Measurements from ENCODE around the gene TNFAIP8. TPM values are rescaled to one million over a fixed set of nuclear protein-coding genes. Genes with fewer than 3 reads are reported as not detected.
A peak's percentile ranks its signal among the peaks of the same experiment; 100 is the strongest.

The TNFAIP8 gene
- 43.1 and 45.3 TPM in 2 replicates for total RNA-seq (2014; rRNA removed; shearing (Covaris generic))

- peaks cover 32% of the 10 kb centered on the region for H3K4me1 ChIP-seq
- no peaks in the 10 kb centered on the region for H3K36me3 ChIP-seq
- no peaks in the 10 kb centered on the region for H3K9me3 ChIP-seq (replicated peaks)
- peak within 1 kb of the TSS; percentile 82 for H3K27ac ChIP-seq
- peak; percentile 44 to 64 for DNase-seq
- no peaks in the 10 kb centered on the region for H3K27me3 ChIP-seq
- H3K4me3 ChIP-seq, result peak within 1 kb of the TSS; percentile 66
Observed at GRCh38 chr5:119355685-119356611, at the start of gene TNFAIP8. Gene TNFAIP8 (plus strand): TSS chr5:119356019. CDS start chr5:119356091, 72 bp downstream.

DNA sequence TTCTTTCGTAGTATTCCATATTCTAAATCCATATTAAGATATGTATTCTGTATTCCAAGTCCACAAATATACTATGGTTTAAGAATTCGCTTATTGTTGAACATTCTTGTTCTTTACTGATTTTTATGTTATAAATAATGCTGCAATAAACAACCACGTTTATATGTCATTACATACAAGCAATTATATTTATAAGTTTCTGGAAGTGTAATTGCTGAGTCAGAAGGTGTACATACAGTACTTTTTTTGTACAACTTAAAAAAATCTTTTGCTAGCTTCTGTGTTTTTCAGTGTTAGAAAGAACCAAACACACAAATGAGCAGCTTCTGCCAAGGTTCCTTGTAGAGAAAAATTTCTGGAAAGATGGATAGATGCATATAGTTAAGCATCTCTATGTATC is 48.6 kb upstream of the TNFAIP8 start:
- Histone ChIP-seq H3K4me3 (no peak overlapping the region), H3K36me3 (0 out of 2 replicates have a peak, but pooled peaks cover 2% of the 10 kb centered on the region), H3K9me3 (replicated peaks) (no peaks in the 10 kb centered on the region), H3K4me1 (peaks cover 41% of the 10 kb centered on the region), H3K27me3 (no peaks in the 10 kb centered on the region), H3K27ac (no peak overlapping the region)
- DNase-seq, result no peak

DNA sequence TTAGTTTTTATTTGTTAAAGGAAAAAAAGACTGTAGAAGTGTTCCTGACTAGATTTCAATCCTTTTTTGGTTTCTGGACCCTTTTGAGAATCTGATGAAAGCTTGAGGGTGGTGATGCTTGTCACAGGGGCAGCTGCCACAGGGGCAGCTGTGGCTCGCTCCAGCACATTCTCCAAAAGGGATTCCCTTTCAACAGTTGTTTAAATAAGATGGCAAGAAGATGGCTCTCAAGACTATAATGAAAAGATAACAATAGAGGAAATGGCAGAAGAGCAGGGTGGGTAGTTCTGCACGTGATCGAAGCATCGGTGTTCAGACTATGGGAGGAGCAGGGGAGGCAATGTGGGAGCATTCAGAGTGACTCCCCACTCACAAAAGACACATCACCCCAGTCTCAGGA is 46.5 kb upstream of the TNFAIP8 start:
- Histone ChIP-seq H3K27ac (peak overlapping the region; percentile 18; the same call in 1 of the 2 replicates), H3K27me3 (no peaks in the 10 kb centered on the region), H3K36me3 (0 out of 2 replicates have a peak, but pooled peaks cover 2% of the 10 kb centered on the region), H3K4me3 (no peak overlapping the region), H3K4me1 (peaks cover 31% of the 10 kb centered on the region), H3K9me3 (replicated peaks) (no peaks in the 10 kb centered on the region)
- no peak for DNase-seq

DNA sequence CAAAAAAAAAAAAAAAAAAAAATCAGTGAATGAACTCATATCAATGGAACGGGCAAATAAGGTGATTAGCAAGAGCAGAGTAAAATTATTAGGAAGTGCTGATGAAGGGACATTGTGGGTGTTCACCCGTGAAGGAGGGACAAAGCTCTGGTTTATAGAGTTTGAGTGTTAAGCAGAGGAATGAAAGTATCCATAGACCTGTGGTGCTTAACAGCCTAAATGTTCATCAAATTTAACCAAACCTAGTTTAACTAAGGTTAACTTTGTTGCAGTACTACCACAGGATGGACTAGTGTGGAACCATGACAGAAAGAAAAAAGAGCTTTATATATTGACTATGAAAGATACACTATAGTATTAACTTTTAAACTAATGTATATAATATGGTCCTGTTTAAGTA is 44.1 kb upstream of the TNFAIP8 start:
- H3K4me1 ChIP-seq, result peaks cover 27% of the 10 kb centered on the region
- DNase-seq, result no peak
- H3K27me3 ChIP-seq, result no peaks in the 10 kb centered on the region
- no peak overlapping the region for H3K4me3 ChIP-seq
- H3K9me3 ChIP-seq (replicated peaks), result no peaks in the 10 kb centered on the region
- no peak overlapping the region for H3K27ac ChIP-seq
- H3K36me3 ChIP-seq, result peaks cover 4% of the 10 kb centered on the region; the same call in 1 of the 2 replicates

GRCh38 chr5:119312403-119312802 is 43.4 kb upstream of the TNFAIP8 start:
- Histone ChIP-seq H3K4me1 (peaks cover 27% of the 10 kb centered on the region), H3K36me3 (peaks cover 4% of the 10 kb centered on the region; the same call in 1 of the 2 replicates), H3K4me3 (no peak overlapping the region), H3K27me3 (no peaks in the 10 kb centered on the region), H3K27ac (no peak overlapping the region), H3K9me3 (replicated peaks) (no peaks in the 10 kb centered on the region)
- no peak for DNase-seq

DNA sequence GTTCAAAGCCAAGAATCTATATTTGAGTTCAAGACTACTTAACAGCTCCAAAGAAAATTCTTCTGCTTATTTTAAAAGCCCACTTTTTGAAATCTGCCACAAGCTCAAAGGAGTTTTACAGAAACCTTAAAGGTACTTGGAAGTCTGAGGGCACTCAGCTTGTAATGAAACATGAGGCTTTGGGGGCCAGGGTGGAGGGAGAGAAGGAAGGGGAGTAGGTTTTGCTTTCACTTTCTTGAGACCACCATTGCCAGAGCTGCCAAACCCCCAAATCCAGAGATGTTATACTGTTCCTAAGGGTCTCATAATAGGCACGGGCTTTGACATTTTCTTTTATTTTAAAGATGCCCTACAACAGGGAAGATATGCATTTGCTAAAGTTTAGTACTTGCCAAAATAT is 42.6 kb upstream of the TNFAIP8 start:
- H3K9me3 ChIP-seq (replicated peaks), result no peaks in the 10 kb centered on the region

GRCh38 chr5:119313658-119314605 is 41.9 kb upstream of the TNFAIP8 start:
- no peak for DNase-seq
- Histone ChIP-seq H3K27ac (no peak overlapping the region), H3K36me3 (peaks cover 4% of the 10 kb centered on the region; the same call in 1 of the 2 replicates)

More for the DNA sequence above, 42.6 kb upstream of the TNFAIP8 start:
- peaks cover 22% of the 10 kb centered on the region for H3K4me1 ChIP-seq
- no peak for DNase-seq
- no peak overlapping the region for H3K27ac ChIP-seq
- H3K4me3 ChIP-seq, result no peak overlapping the region
- peaks cover 4% of the 10 kb centered on the region; the same call in 1 of the 2 replicates for H3K36me3 ChIP-seq
- H3K27me3 ChIP-seq, result no peaks in the 10 kb centered on the region

DNA sequence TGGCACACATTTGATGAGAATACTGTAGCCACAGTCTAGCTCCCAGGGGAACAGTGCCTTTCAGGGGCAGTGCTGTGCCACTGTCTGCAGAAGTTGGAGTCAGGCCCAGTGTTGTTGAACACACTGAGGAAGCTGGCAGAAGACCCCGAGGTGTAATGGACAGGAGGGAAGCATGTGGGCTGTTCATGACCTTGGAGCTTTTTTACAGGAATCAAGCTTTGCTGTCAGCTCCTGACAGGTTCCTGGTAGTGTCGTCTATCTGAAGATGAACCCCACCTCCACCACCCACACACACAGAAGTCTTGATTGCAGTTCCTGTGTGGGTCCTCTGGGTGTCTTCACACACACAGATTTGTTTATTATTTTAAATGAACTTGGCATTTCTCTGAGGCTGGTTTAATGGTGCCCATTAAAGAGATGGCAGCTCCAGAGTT is 40.3 kb upstream of the TNFAIP8 start:
- peaks cover 11% of the 10 kb centered on the region; the same call in 1 of the 2 replicates for H3K4me1 ChIP-seq
- H3K9me3 ChIP-seq (replicated peaks), result no peaks in the 10 kb centered on the region
- no peaks in the 10 kb centered on the region for H3K27me3 ChIP-seq
- peaks cover 2% of the 10 kb centered on the region; the same call in 1 of the 2 replicates for H3K36me3 ChIP-seq
- H3K27ac ChIP-seq, result no peak overlapping the region
- no peak overlapping the region for H3K4me3 ChIP-seq
- no peak for DNase-seq

More at GRCh38 chr5:119313658-119314605, 41.9 kb upstream of the TNFAIP8 start:
- Histone ChIP-seq H3K27me3 (no peaks in the 10 kb centered on the region), H3K4me3 (no peak overlapping the region), H3K4me1 (peaks cover 19% of the 10 kb centered on the region), H3K9me3 (replicated peaks) (no peaks in the 10 kb centered on the region)

GRCh38 chr5:119316086-119316485 is 39.7 kb upstream of the TNFAIP8 start:
- DNase-seq, result no peak
- Histone ChIP-seq H3K27me3 (no peaks in the 10 kb centered on the region), H3K9me3 (replicated peaks) (no peaks in the 10 kb centered on the region), H3K36me3 (peaks cover 2% of the 10 kb centered on the region; the same call in 1 of the 2 replicates), H3K4me3 (no peak overlapping the region), H3K4me1 (peaks cover 11% of the 10 kb centered on the region; the same call in 1 of the 2 replicates), H3K27ac (no peak overlapping the region)

DNA sequence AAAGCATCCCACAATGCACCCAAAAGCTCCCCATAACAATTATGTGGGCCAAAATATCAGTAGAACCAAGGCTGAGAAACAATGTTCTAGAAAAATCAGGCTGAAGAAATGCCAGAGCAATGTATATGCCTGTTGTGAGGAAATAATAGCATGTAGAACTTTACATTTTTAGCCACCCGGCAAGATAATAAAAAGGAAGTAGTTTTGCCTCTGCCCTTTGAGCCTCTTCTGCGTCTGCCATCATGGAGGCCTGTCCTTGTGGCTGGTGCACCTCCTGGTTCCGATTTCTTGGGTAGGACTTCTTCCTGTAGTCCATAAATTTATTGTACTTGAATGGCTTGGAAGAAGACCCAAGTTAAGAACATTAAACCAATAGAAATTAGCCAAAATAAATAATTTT is 38.9 kb upstream of the TNFAIP8 start:
- no peak for DNase-seq
- Histone ChIP-seq H3K27ac (no peak overlapping the region), H3K36me3 (peaks cover 2% of the 10 kb centered on the region; the same call in 1 of the 2 replicates), H3K9me3 (replicated peaks) (no peaks in the 10 kb centered on the region), H3K4me1 (peaks cover 11% of the 10 kb centered on the region; the same call in 1 of the 2 replicates), H3K27me3 (no peaks in the 10 kb centered on the region), H3K4me3 (no peak overlapping the region)

DNA sequence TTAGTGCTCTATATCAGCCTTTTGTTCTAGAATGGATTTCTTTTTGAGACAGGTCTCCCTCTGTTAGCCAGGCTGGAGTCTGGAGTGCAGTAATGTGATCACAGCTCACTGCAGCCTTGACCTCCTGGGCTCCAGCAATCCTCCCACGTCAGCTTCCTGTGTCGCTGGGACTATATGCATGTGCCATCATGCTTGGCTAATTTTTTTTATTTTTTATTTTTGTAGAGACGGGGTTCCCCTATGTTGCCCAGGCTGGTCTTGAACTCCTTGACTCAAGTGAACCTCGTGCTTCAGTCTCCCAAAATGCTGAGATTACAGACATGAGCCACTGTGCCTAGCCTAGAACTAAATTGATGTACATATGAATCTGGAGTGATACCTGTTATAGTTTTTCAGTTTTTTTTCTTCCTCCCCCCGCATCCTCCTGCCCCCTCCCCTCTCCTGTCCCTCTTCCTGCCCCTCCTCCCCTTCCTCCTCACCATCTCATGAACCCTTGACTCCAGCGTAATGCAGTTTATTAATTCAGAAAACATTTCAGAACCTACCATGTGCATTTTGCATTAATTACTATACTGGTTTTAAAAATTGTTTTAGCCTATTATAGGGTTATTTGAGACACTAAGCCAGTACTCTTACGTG is 37.4 kb upstream of the TNFAIP8 start:
- peaks cover 2% of the 10 kb centered on the region; the same call in 1 of the 2 replicates for H3K36me3 ChIP-seq

GRCh38 chr5:119319401-119319800 is 36.4 kb upstream of the TNFAIP8 start:
- no peak overlapping the region for H3K4me3 ChIP-seq
- no peak for DNase-seq
- H3K4me1 ChIP-seq, result peaks cover 13% of the 10 kb centered on the region
- no peaks in the 10 kb centered on the region for H3K9me3 ChIP-seq (replicated peaks)
- no peak overlapping the region for H3K27ac ChIP-seq
- H3K27me3 ChIP-seq, result no peaks in the 10 kb centered on the region
- H3K36me3 ChIP-seq, result peaks cover 2% of the 10 kb centered on the region; the same call in 1 of the 2 replicates

More for the DNA sequence above, 37.4 kb upstream of the TNFAIP8 start:
- Histone ChIP-seq H3K4me3 (no peak overlapping the region), H3K27ac (no peak overlapping the region), H3K4me1 (peaks cover 18% of the 10 kb centered on the region), H3K27me3 (no peaks in the 10 kb centered on the region), H3K9me3 (replicated peaks) (no peaks in the 10 kb centered on the region)
- no peak for DNase-seq

DNA sequence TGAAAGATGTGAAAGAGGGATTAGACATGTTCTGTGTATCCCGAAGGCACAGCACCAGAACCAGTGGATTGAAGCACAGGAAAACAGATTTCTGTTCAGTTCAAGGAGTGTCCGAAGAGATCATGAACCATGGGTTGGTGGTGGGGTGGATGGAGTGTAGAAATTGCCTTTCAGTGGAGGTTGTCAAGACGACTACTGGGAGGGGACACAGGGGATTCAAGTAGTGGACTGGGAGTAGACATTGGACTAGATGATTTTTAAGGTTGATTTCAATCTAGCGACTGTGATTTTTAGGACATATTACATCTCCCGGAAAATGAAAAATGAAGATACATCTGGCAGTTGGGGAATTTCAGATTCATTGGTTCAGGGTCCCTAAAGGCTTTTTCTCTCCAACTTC is 35.9 kb upstream of the TNFAIP8 start:
- peaks cover 2% of the 10 kb centered on the region; the same call in 1 of the 2 replicates for H3K36me3 ChIP-seq
- no peaks in the 10 kb centered on the region for H3K9me3 ChIP-seq (replicated peaks)
- H3K27ac ChIP-seq, result no peak overlapping the region
- peaks cover 15% of the 10 kb centered on the region for H3K4me1 ChIP-seq
- no peak overlapping the region for H3K4me3 ChIP-seq
- no peak for DNase-seq
- no peaks in the 10 kb centered on the region for H3K27me3 ChIP-seq

Data from SJCRH30 (cell line).